ENCODE measurements around the gene GPATCH2L.

The GPATCH2L gene

GRCh38 chr14:76151398-76152332 is at the start of gene GPATCH2L:
TSS of gene GPATCH2L (plus strand) at chr14:76151922. CDS start at chr14:76154364, 2,442 bp downstream.
- peak; percentile 94 for DNase-seq (ENCODE audit: low spot score)

- no peak for DNase-seq (ENCODE audit: low spot score)
These were observed 46.8 kb upstream of the GPATCH2L start for GRCh38 chr14:76104802-76105355.

GRCh38 chr14:76106188-76106587 is 45.5 kb upstream of the GPATCH2L start:
- no peak for DNase-seq (ENCODE audit: low spot score)

DNA sequence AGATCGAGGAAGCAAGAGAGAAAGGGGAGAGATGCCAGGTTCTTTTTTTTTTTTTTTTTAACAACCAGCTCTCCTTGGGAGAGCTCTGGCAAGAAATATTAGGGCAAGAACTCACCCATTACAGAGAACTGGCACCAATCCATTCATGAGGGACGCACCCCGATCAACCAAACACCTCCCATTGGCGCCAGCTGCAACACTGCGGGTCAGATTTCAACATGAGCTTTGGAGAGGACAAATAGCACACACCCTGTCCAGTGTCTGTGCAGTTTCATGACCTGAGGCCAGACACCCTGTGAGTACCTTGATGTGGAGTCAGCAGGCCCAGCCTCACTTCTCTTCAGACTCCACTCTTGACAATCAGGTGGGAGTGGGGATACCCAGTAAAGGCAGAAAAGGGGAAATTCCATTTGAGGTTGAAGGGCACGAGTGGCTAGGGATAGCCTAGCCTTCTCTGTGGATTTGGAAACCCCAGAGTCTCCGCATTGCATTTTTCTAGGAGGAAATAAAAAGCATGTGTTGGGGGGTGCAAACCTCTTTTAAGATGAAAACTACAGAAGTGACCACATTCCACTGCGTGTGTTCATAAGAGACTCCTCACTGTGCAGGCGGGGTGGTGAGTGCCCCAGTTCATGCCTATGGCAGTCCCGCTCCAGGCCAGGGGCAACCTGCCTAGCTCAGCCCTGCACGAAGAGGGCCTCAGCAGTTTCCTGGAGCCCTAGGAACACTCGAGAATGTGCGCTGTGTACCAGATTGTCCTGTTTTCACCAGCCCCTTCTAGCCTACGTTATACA is 42.4 kb upstream of the GPATCH2L start:
- peak; percentile 30 for DNase-seq (ENCODE audit: low spot score)

GRCh38 chr14:76112889-76113624 is 38.7 kb upstream of the GPATCH2L start:
- DNase-seq (ENCODE audit: low spot score), result no peak

DNA sequence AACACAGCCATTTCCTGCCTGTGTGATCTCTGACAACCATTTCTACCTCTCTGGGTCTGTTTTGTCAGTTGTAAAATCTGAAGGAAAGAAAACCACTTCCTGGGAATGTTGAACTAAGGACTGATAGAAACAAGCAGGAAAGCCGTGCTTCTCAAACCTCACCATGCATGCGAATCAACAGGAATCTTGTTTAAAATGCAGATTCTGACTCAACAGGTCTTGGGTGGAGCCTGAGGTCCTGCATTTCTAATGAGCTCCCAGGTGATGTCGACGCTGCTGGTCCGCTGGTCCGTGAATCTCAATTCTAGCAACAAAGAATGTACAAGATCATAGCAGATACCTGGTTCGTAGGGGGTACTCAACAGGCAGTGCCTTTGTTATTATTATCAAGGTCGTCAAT is 38.0 kb upstream of the GPATCH2L start:
- no peak for DNase-seq (ENCODE audit: low spot score)

GRCh38 chr14:76115010-76115422 is 36.7 kb upstream of the GPATCH2L start:
- no peak for DNase-seq (ENCODE audit: low spot score)

- DNase-seq (ENCODE audit: low spot score), result no peak
These were observed 33.8 kb upstream of the GPATCH2L start for GRCh38 chr14:76117789-76118484.

DNA sequence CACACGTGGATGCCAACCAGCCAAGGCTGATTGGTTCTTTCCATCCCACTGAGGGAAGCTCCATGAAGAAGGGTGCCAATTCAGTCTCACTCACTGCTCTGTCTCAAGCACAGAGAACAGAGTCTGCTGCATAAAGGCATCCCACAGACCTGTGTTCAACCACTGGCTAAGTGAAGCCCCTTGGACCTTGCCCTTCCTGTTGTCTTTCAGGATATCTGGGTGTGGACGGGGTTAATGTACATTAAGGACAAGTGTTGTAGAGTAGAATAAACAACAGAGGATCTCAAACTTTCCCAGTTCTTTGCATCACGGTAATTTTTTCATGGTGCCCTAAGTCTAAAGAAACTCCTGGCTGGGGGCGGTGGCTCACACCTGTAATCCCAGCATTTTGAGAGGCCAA is 33.1 kb upstream of the GPATCH2L start:
- peak; percentile 65 for DNase-seq (ENCODE audit: low spot score)

- no peak for DNase-seq (ENCODE audit: low spot score)
These were observed 30.5 kb upstream of the GPATCH2L start for GRCh38 chr14:76121089-76121748.

DNA sequence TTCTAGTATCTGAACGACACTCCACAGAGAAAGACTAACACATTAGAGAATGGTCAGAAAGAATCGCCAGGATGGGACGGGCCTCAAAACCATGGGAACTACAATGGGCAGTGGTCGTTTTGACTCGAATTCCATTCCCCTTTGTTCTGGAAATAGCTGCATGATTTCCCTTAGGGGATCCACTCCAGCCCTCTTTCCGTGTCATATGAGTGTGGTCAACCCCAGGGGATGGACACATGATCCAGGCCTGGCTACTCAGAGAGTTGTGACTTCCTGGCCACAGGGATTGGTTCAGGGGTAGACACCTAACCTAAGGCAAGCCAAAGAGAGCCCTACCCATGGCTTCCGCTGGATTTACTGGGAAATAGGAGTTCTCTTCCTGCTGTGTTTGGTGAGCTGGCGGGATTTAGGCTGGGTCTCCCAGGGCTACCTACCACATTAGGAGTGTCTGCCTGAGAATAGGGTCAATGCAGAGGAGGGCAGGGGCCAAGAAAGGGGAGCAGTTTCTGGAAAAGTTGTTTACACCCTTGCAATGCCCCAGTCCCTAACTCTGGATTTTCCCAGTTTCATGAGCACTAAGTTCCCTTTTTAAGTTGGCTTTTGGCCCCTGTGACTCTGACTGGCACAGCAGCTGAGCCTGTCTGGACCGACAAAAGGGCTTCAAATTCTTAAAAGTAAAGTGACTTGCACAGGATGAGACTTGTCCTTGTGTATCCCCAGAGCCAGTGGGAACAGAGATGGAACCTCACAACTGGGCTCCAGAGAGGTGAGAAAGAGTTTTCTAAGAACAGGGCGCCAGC is 28.1 kb upstream of the GPATCH2L start:
- DNase-seq (ENCODE audit: low spot score), result no peak

GRCh38 chr14:76125511-76125910 is 26.2 kb upstream of the GPATCH2L start:
- DNase-seq (ENCODE audit: low spot score), result no peak

DNA sequence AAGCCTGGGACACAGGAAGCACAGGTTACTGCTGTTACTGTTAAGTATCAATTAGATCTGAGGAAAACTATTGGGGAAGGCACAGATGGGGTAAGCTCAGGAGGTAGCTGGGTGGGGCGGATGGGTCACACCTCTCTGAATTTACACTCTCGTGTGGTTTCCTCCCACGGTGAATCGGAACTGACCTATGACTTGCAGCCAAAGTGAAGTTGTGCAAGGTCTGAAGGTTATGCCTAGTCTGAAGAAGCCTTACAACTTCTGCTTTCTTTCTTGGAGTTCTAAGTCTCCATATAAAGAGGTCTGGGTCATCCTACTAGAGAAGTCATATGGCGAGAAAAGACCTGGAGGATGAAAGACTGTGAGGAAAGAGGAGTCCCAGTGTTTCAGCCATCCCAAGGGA is 25.6 kb upstream of the GPATCH2L start:
- DNase-seq (ENCODE audit: low spot score), result no peak

GRCh38 chr14:76129851-76130576 is 21.7 kb upstream of the GPATCH2L start:
- DNase-seq (ENCODE audit: low spot score), result no peak

- no peak for DNase-seq (ENCODE audit: low spot score)
These were observed 20.4 kb upstream of the GPATCH2L start for GRCh38 chr14:76131071-76131965.

- DNase-seq (ENCODE audit: low spot score), result peak; percentile 56
These were observed 18.6 kb upstream of the GPATCH2L start for GRCh38 chr14:76133103-76133502.

DNA sequence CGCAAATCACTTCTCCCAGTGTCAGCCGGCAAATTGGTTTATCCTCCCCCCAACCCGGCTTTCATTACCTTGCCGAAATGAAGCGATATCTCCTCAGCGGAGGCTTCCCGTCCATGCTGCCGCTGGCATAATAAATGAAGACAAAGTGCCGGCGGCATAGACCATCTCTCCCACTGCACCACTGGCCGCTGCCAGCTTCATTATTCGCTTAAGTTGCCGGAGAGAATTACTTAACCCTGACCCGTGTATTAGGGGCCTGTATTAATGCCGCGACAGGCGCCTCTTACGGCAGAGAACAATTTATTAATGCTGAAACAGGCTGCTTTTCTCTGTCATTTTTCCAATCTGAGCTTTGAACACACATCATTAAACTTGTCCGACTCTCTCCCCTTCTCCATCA is 17.5 kb upstream of the GPATCH2L start:
- DNase-seq (ENCODE audit: low spot score), result no peak

GRCh38 chr14:76135722-76136121 is 16.0 kb upstream of the GPATCH2L start:
- DNase-seq (ENCODE audit: low spot score), result no peak

Data from HuH-7 (cell line).